Liver (tissue), 9 donors: ENCODE results near the gene UIMC1. TPM values are rescaled to one million over a fixed set of nuclear protein-coding genes. Genes with fewer than 3 reads are reported as not detected.
A peak's percentile ranks its signal among the peaks of the same experiment; 100 is the strongest.

ENCODE experiments used
- DNase-seq: peaks from one replicate; pipeline ENCODE4 v3.0.0-alpha.2; 2017; ENCODE audit warnings: low spot score
- H3K27ac ChIP-seq, 2 donors: one replicate each; pipeline ENCODE4 v1.7.0; 2013; ENCODE audit warnings: inconsistent platforms in 2 of 2, low read length in 2 of 2, control low read depth in 1 of 2, low read depth in 1 of 2, mild to moderate bottlenecking in 1 of 2
- H3K27me3 ChIP-seq, 4 donors: one replicate each; pipeline versions ENCODE4 v1.6.1 to v1.7.0; 2013; ENCODE audit warnings: low read length in 3 of 4, inconsistent platforms in 1 of 4, mild to moderate bottlenecking in 1 of 4, moderate library complexity in 1 of 4; ENCODE audit not compliant: control insufficient read depth in 4 of 4, insufficient read depth in 4 of 4
- H3K36me3 ChIP-seq, 4 donors: one replicate each; pipeline versions ENCODE4 v1.6.1 to v1.7.0; 2013; ENCODE audit warnings: low read length in 3 of 4, mild to moderate bottlenecking in 3 of 4, low read depth in 1 of 4, moderate library complexity in 1 of 4; ENCODE audit not compliant: control insufficient read depth in 4 of 4, insufficient read depth in 3 of 4
- H3K4me1 ChIP-seq, 4 donors: one replicate each; pipeline versions ENCODE4 v1.6.1 to v1.7.0; 2013; ENCODE audit warnings: low read length in 3 of 4, mild to moderate bottlenecking in 3 of 4, moderate library complexity in 1 of 4; ENCODE audit not compliant: control insufficient read depth in 4 of 4, insufficient read depth in 4 of 4
- H3K4me3 ChIP-seq, 3 donors: one replicate each; pipeline versions ENCODE4 v1.6.1 to v1.7.0; 2013; ENCODE audit warnings: low read length in 3 of 3, control low read depth in 1 of 3, low read depth in 1 of 3, mild to moderate bottlenecking in 1 of 3
- H3K9ac ChIP-seq, 2 donors: one replicate each; pipeline ENCODE4 v1.7.0; 2013; ENCODE audit warnings: low read length in 2 of 2, mild to moderate bottlenecking in 2 of 2, moderate library complexity in 2 of 2, control low read depth in 1 of 2, low read depth in 1 of 2
- H3K9me3 ChIP-seq, 4 donors: one replicate each; pipeline versions ENCODE4 v1.6.1 to v1.7.0; 2013; ENCODE audit warnings: low read length in 3 of 4; ENCODE audit not compliant: control insufficient read depth in 4 of 4
- CTCF ChIP-seq: fragments of 150-350 bp; IDR thresholded peaks from 2 replicates; pipeline ENCODE4 v1.5.1; 2017; ENCODE audit warnings: improper control_type of control experiment, low read depth, low read length; ENCODE audit not compliant: missing input control
- EGR1 ChIP-seq, 2 donors: IDR thresholded peaks; 2 replicates each; pipeline ENCODE4 v1.6.1; 2016 to 2018; ENCODE audit warnings: antibody characterized with exemption in 2 of 2, low read depth in 2 of 2
- FOXA1 ChIP-seq: IDR thresholded peaks from 2 replicates; pipeline ENCODE4 v1.6.1; 2016; ENCODE audit warnings: antibody characterized with exemption
- FOXA2 ChIP-seq: IDR thresholded peaks from 2 replicates; pipeline ENCODE4 v1.6.1; 2016; ENCODE audit warnings: antibody characterized with exemption
- GABPA ChIP-seq, 2 donors: IDR thresholded peaks in 1 of 2; conservative IDR thresholded peaks in 1 of 2; 2 replicates each; pipeline ENCODE4 v1.6.1; 2016; ENCODE audit warnings: antibody characterized with exemption in 2 of 2, mild to moderate bottlenecking in 1 of 2, moderate library complexity in 1 of 2
- HNF4A ChIP-seq, 2 donors: conservative IDR thresholded peaks; 2 replicates each; pipeline ENCODE4 v1.6.1; 2016; ENCODE audit warnings: antibody characterized with exemption in 2 of 2, mild to moderate bottlenecking in 2 of 2
- HNF4G ChIP-seq: IDR thresholded peaks from 2 replicates; pipeline ENCODE4 v1.6.1; 2016; ENCODE audit warnings: antibody characterized with exemption
- JUND ChIP-seq, 2 donors: IDR thresholded peaks; 2 replicates each; pipeline ENCODE4 v1.6.1; 2016; ENCODE audit warnings: antibody characterized with exemption in 2 of 2
- MAX ChIP-seq: IDR thresholded peaks from 2 replicates; pipeline ENCODE4 v1.6.1; 2016; ENCODE audit warnings: antibody characterized with exemption
- NR2F2 ChIP-seq: IDR thresholded peaks from 2 replicates; pipeline ENCODE4 v1.6.1; 2016; ENCODE audit warnings: antibody characterized with exemption
- RAD21 ChIP-seq, 2 donors: IDR thresholded peaks; 2 replicates each; pipeline ENCODE4 v1.6.1; 2016; ENCODE audit warnings: antibody characterized with exemption in 2 of 2, mild to moderate bottlenecking in 2 of 2
- REST ChIP-seq: IDR thresholded peaks from 2 replicates; pipeline ENCODE4 v1.6.1; 2016; ENCODE audit warnings: antibody characterized with exemption, mild to moderate bottlenecking
- RXRA ChIP-seq, 2 donors: IDR thresholded peaks; 2 replicates each; pipeline ENCODE4 v1.6.1; 2017 to 2018; ENCODE audit warnings: antibody characterized with exemption in 2 of 2, mild to moderate bottlenecking in 1 of 2
- SP1 ChIP-seq: IDR thresholded peaks from 2 replicates; pipeline ENCODE4 v1.6.1; 2018; ENCODE audit warnings: antibody characterized with exemption, mild to moderate bottlenecking
- TAF1 ChIP-seq: conservative IDR thresholded peaks from 2 replicates; pipeline ENCODE4 v1.6.1; 2016; ENCODE audit warnings: antibody characterized with exemption, mild to moderate bottlenecking
- YY1 ChIP-seq: IDR thresholded peaks from 2 replicates; pipeline ENCODE4 v1.6.1; 2016; ENCODE audit warnings: antibody characterized with exemption, mild to moderate bottlenecking
- ZBTB33 ChIP-seq: IDR thresholded peaks from 2 replicates; pipeline ENCODE4 v1.6.1; 2016; ENCODE audit warnings: antibody characterized with exemption
- WGBS: extraction: QIAGEN DNeasy Blood & Tissue Kit; methylation state at CpG from one replicate; pipeline ENCODE4 v1.1.7; 2013; 5-methylcytosine and 5-hydroxymethylcytosine counted together
- polyA plus RNA-seq, 2 donors: library from polyadenylated mRNA; stranded (reverse) in 1 of 2; unstranded in 1 of 2; fragments of 200-250 nt in 1 of 2; fragments of >200 nt in 1 of 2; fragmentation: Nextera tagmentation in 1 of 2; extraction: Ambion mirVana in 1 of 2; gene quantifications; one replicate each; pipeline versions ENCODE4 v1.2.1 to v1.2.3, GENCODE V29; 2013 to 2015
- total RNA-seq, 2 donors: library from RNA; depleted of rRNA; stranded (reverse); fragments of >200 nt; gene quantifications; one replicate each; pipeline ENCODE4 v1.2.3, GENCODE V29; 2014
- donor health status: healthy.
- donor health status: healthy.
- donor health status: healthy.
- donor health status: healthy.
- donor health status: healthy.

UIMC1 gene
- total and polyA plus RNA-seq, 4 donors = 5.9 to 26.0 (median 11.7) TPM

DNA sequence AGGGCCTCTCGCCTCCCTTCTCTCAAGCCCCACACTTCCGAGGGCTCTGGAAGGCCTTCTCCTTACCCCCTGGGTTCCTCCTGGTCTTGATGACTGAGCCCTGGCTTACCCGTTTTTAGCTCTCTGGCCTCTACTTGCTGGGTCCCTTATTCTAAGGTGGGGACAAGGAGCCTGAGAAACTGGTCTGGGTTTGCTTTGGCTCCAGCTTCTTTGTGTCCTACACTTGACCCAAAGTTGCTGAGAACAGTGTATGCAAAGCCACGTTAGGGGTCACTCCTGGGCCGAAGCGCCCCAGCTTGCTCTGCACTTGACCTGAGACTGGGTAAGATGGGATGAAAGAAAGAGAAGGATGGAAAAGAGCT lies 16.7 kb upstream of the UIMC1 start:
- no peak for DNase-seq
- H3K9me3 ChIP-seq = no peaks in the 10 kb centered on the region
- TF ChIP-seq EGR1 (IDR thresholded peaks at IDR 0.05; ENCODE audit: low read depth in 2 of 2) (no peak), JUND (IDR thresholded peaks at IDR 0.05) (no peak), HNF4A (conservative IDR thresholded peaks at IDR 0.05) (no peak), RXRA (IDR thresholded peaks at IDR 0.05) (no peak), FOXA1 (no peak), NR2F2 (no peak), MAX (no peak), YY1 (no peak), CTCF (no peak), RAD21 (IDR thresholded peaks at IDR 0.05) (no peak), ZBTB33 (no peak)
- H3K4me1 ChIP-seq = peaks cover 2 to 16% (median 10%) of the 10 kb centered on the region in 4 donors
- H3K4me3 ChIP-seq = peak overlapping the region; percentile 85 to 96 (median 87)
- no peaks in the 10 kb centered on the region for H3K27me3 ChIP-seq
- H3K27ac ChIP-seq = peak overlapping the region; percentile 50 to 63
- H3K9ac ChIP-seq = peak overlapping the region; percentile 34 to 61
- 30% methylated on average over 6 of the region's 6 CpGs for WGBS
- peaks cover 0 to 1% (median 0%) of the 10 kb centered on the region in 4 donors for H3K36me3 ChIP-seq

GRCh38 chr5:177022386-177023302 lies 16.1 kb upstream of the UIMC1 start, which contains the start of gene ZNF346:
ZNF346 (plus strand) TSS chr5:177022696; CDS start chr5:177022739, 43 bp downstream.
- H3K4me3 ChIP-seq = peak within 1 kb of the TSS; percentile 85 to 96 (median 87)
- peaks cover 2 to 16% (median 10%) of the 10 kb centered on the region in 4 donors for H3K4me1 ChIP-seq
- WGBS = under 1% methylated on average over 77 of the region's 77 CpGs
- no peaks in the 10 kb centered on the region for H3K27me3 ChIP-seq
- peak within 1 kb of the TSS; percentile 34 to 61 for H3K9ac ChIP-seq
- no peaks in the 10 kb centered on the region for H3K9me3 ChIP-seq
- DNase-seq = peak; percentile 89
- peak within 1 kb of the TSS; percentile 50 to 63 for H3K27ac ChIP-seq
- H3K36me3 ChIP-seq = peaks cover 0 to 1% (median 0%) of the 10 kb centered on the region in 4 donors
- TF ChIP-seq EGR1 (IDR thresholded peaks at IDR 0.05; ENCODE audit: low read depth in 2 of 2) = no peak
- no peak for TF ChIP-seq GABPA (IDR thresholded peaks at IDR 0.05 in 1 of 2, conservative IDR thresholded peaks at IDR 0.05 in 1 of 2)
- no peak for TF ChIP-seq HNF4G
- TF ChIP-seq REST = peak; percentile 11
- TF ChIP-seq CTCF = peak; percentile 22
- no peak for TF ChIP-seq FOXA1
- no peak for TF ChIP-seq TAF1
- TF ChIP-seq MAX = no peak
- TF ChIP-seq HNF4A (conservative IDR thresholded peaks at IDR 0.05) = no peak
- peak; percentile 99 for TF ChIP-seq ZBTB33
- TF ChIP-seq RAD21 (IDR thresholded peaks at IDR 0.05) = peak; percentile 25 to 34
- TF ChIP-seq JUND (IDR thresholded peaks at IDR 0.05) = no peak
- TF ChIP-seq SP1 = no peak
- TF ChIP-seq FOXA2 = no peak
- TF ChIP-seq YY1 = peak; percentile 85
- no peak for TF ChIP-seq NR2F2
